Mesenchymal stem cell (in vitro differentiated cells and primary cell): ENCODE measurements around the gene HSPG2.
"Not testable (repeated sequence)": the region's sequence is repeated elsewhere in the genome, so short reads cannot be mapped to it uniquely, and the experiment has no call there.

Experiments used
- DNase-seq: peaks from one replicate; pipeline ENCODE4 v3.0.0-alpha.2; 2013
- H2AFZ ChIP-seq: one replicate; pipeline ENCODE4 v1.6.1; 2013; ENCODE audit warnings: low read depth, mild to moderate bottlenecking, control low read depth, inconsistent platforms, low read length, moderate library complexity
- H2AK5ac ChIP-seq: 2 replicates; pipeline ENCODE4 v1.6.1; 2013; ENCODE audit warnings: low read length, moderate library complexity, mild to moderate bottlenecking, inconsistent platforms; ENCODE audit not compliant: severe bottlenecking
- H2BK120ac ChIP-seq: one replicate; pipeline ENCODE4 v1.6.1; 2013; ENCODE audit warnings: low read depth, mild to moderate bottlenecking, inconsistent platforms, low read length, moderate library complexity
- H2BK12ac ChIP-seq, 2 experiments: one replicate each; pipeline ENCODE4 v1.6.1; 2013; ENCODE audit warnings: inconsistent platforms in 2 of 2, low read length in 2 of 2, mild to moderate bottlenecking in 2 of 2, moderate library complexity in 2 of 2, control low read depth in 1 of 2
- H2BK15ac ChIP-seq: one replicate; pipeline ENCODE4 v1.6.1; 2013; ENCODE audit warnings: mild to moderate bottlenecking, low read depth, inconsistent platforms; ENCODE audit not compliant: poor library complexity, severe bottlenecking
- H2BK5ac ChIP-seq: 2 replicates; pipeline ENCODE4 v1.6.1; 2013; ENCODE audit warnings: low read depth, mild to moderate bottlenecking, low read length, control low read depth, inconsistent platforms; ENCODE audit not compliant: poor library complexity, severe bottlenecking
- H3K14ac ChIP-seq, 2 experiments: one replicate each; pipeline ENCODE4 v1.6.1; 2013; ENCODE audit warnings: inconsistent platforms in 2 of 2, low read length in 2 of 2, control low read depth in 1 of 2, mild to moderate bottlenecking in 1 of 2, moderate library complexity in 1 of 2
- H3K18ac ChIP-seq, 2 experiments: one replicate each; pipeline ENCODE4 v1.6.1; 2013; ENCODE audit warnings: inconsistent platforms in 2 of 2, low read length in 2 of 2, control low read depth in 1 of 2, low read depth in 1 of 2, mild to moderate bottlenecking in 1 of 2
- H3K23ac ChIP-seq, 2 experiments: one replicate each; pipeline ENCODE4 v1.6.1; 2013; ENCODE audit warnings: inconsistent platforms in 2 of 2, low read length in 2 of 2, mild to moderate bottlenecking in 2 of 2, moderate library complexity in 2 of 2, control low read depth in 1 of 2
- H3K27ac ChIP-seq: 2 replicates; pipeline ENCODE4 v1.5.1; 2013; ENCODE audit warnings: mild to moderate bottlenecking, moderate library complexity, low read length, control low read depth, inconsistent platforms; ENCODE audit not compliant: poor library complexity, severe bottlenecking
- H3K27me3 ChIP-seq, 2 experiments: 2 replicates each; pipeline versions ENCODE4 v1.6.1 to v1.7.0; 2013; ENCODE audit warnings: low read length in 2 of 2, mild to moderate bottlenecking in 2 of 2, moderate library complexity in 2 of 2, control low read depth in 1 of 2, inconsistent platforms in 1 of 2; ENCODE audit not compliant: control insufficient read depth in 1 of 2, insufficient read depth in 1 of 2
- H3K36me3 ChIP-seq, 2 experiments: 2 replicates each; pipeline versions ENCODE4 v1.6.1 to v1.7.0; 2013; ENCODE audit warnings: low read length in 2 of 2, control low read depth in 1 of 2, inconsistent platforms in 1 of 2, low read depth in 1 of 2, mild to moderate bottlenecking in 1 of 2; ENCODE audit not compliant: insufficient read depth in 2 of 2, control insufficient read depth in 1 of 2
- H3K4ac ChIP-seq, 2 experiments: one replicate each; pipeline ENCODE4 v1.6.1; 2013; ENCODE audit warnings: inconsistent platforms in 2 of 2, low read length in 2 of 2, mild to moderate bottlenecking in 2 of 2, moderate library complexity in 2 of 2, control low read depth in 1 of 2, low read depth in 1 of 2
- H3K4me1 ChIP-seq: 2 replicates; pipeline ENCODE4 v1.6.1; 2013; ENCODE audit warnings: low read depth, low read length, control low read depth; ENCODE audit not compliant: control insufficient read depth, insufficient read depth
- H3K4me2 ChIP-seq: 2 replicates; pipeline ENCODE4 v1.6.1; 2013; ENCODE audit warnings: low read length, mild to moderate bottlenecking, inconsistent platforms; ENCODE audit not compliant: poor library complexity, severe bottlenecking
- H3K4me3 ChIP-seq, 2 experiments: 2 replicates each; pipeline versions ENCODE4 v1.5.1 to v1.7.0; 2013; ENCODE audit warnings: low read length in 2 of 2, mild to moderate bottlenecking in 2 of 2, control low read depth in 1 of 2, low read depth in 1 of 2; ENCODE audit not compliant: insufficient read depth in 1 of 2
- H3K79me1 ChIP-seq: replicated peaks from 2 replicates; pipeline ENCODE4 v1.6.1; 2013; ENCODE audit warnings: mild to moderate bottlenecking, control low read depth, low read length, inconsistent platforms; ENCODE audit not compliant: poor library complexity, severe bottlenecking
- H3K9ac ChIP-seq: 2 replicates; pipeline ENCODE4 v1.7.0; 2013; ENCODE audit warnings: mild to moderate bottlenecking, low read length, moderate library complexity
- H3K9me3 ChIP-seq: 2 replicates; pipeline ENCODE4 v1.7.0; 2013; ENCODE audit warnings: mild to moderate bottlenecking, low read length; ENCODE audit not compliant: control insufficient read depth
- H4K8ac ChIP-seq: one replicate; pipeline ENCODE4 v1.6.1; 2013; ENCODE audit warnings: inconsistent platforms, mild to moderate bottlenecking, low read length, moderate library complexity
- H4K91ac ChIP-seq: one replicate; pipeline ENCODE4 v1.6.1; 2013; ENCODE audit warnings: mild to moderate bottlenecking, low read length, inconsistent platforms
- WGBS: methylation state at CpG from one replicate; pipeline ENCODE4 v1.1.7; 2013; ENCODE audit warnings: mixed read lengths; 5-methylcytosine and 5-hydroxymethylcytosine counted together

Gene HSPG2

GRCh38 chr1:21976703-21977239 is 39.7 kb upstream of the HSPG2 start, which contains the start of gene CELA3B:
Gene CELA3B, plus strand, starts transcription at chr1:21977022. Its CDS starts 18 bp downstream, at chr1:21977040.
- not testable (repeated sequence) for H2BK120ac ChIP-seq, H3K4me3 ChIP-seq, H2BK12ac ChIP-seq, H2AK5ac ChIP-seq, H3K27ac ChIP-seq, H2AFZ ChIP-seq, H3K79me1 ChIP-seq, H2BK15ac ChIP-seq, H4K91ac ChIP-seq, H4K8ac ChIP-seq, DNase-seq, H2BK5ac ChIP-seq, H3K4me1 ChIP-seq, H3K36me3 ChIP-seq, H3K14ac ChIP-seq, H3K9ac ChIP-seq, H3K23ac ChIP-seq, H3K27me3 ChIP-seq, H3K9me3 ChIP-seq, H3K18ac ChIP-seq, H3K4ac ChIP-seq, H3K4me2 ChIP-seq
- 89% methylated on average over 9 of the region's 9 CpGs for WGBS

- 89% methylated on average over 5 of the region's 9 CpGs for WGBS
- not testable (repeated sequence) for H2AFZ ChIP-seq, DNase-seq, H2BK15ac ChIP-seq, H3K4ac ChIP-seq, H4K91ac ChIP-seq, H3K36me3 ChIP-seq, H3K9ac ChIP-seq, H3K14ac ChIP-seq, H2BK12ac ChIP-seq, H4K8ac ChIP-seq, H3K4me1 ChIP-seq, H3K27ac ChIP-seq, H3K4me3 ChIP-seq, H3K79me1 ChIP-seq, H3K27me3 ChIP-seq, H3K4me2 ChIP-seq, H2BK5ac ChIP-seq, H3K18ac ChIP-seq, H2BK120ac ChIP-seq, H3K23ac ChIP-seq, H3K9me3 ChIP-seq, H2AK5ac ChIP-seq
These were observed 38.2 kb upstream of the HSPG2 start for GRCh38 chr1:21975296-21975695.

- H3K27me3 ChIP-seq, H2BK120ac ChIP-seq, H3K4ac ChIP-seq, H3K14ac ChIP-seq, H2AFZ ChIP-seq, H2BK15ac ChIP-seq, H4K91ac ChIP-seq, H2BK5ac ChIP-seq, H2AK5ac ChIP-seq, H3K27ac ChIP-seq, DNase-seq, H3K18ac ChIP-seq, H3K4me1 ChIP-seq, H4K8ac ChIP-seq, H3K4me3 ChIP-seq, H3K23ac ChIP-seq, H3K36me3 ChIP-seq, H3K79me1 ChIP-seq, H3K9me3 ChIP-seq, H2BK12ac ChIP-seq, H3K4me2 ChIP-seq, H3K9ac ChIP-seq: not testable (repeated sequence)
- WGBS = 50% methylated on average over 1 of the region's 6 CpGs
These were observed 37.6 kb upstream of the HSPG2 start for GRCh38 chr1:21974699-21975098.

GRCh38 chr1:21973948-21974347 is 36.8 kb upstream of the HSPG2 start:
- WGBS = 96% methylated on average over 4 of the region's 8 CpGs
- H3K4me2 ChIP-seq = not testable (repeated sequence)

More at GRCh38 chr1:21973948-21974347, 36.8 kb upstream of the HSPG2 start:
- H3K79me1 ChIP-seq, DNase-seq, H3K23ac ChIP-seq, H3K27me3 ChIP-seq, H3K4me3 ChIP-seq, H3K27ac ChIP-seq, H4K8ac ChIP-seq, H2BK15ac ChIP-seq, H2BK120ac ChIP-seq, H2AFZ ChIP-seq, H2BK12ac ChIP-seq, H2BK5ac ChIP-seq, H4K91ac ChIP-seq, H3K14ac ChIP-seq, H3K4me1 ChIP-seq, H3K18ac ChIP-seq, H3K9me3 ChIP-seq, H3K4ac ChIP-seq, H3K36me3 ChIP-seq, H3K9ac ChIP-seq: not testable (repeated sequence)
- peak overlapping the region; percentile 88 for H2AK5ac ChIP-seq
